DOHH2 (cell line): Measurements from ENCODE around the gene CCBE1.

Experiments used
- H3F3A ChIP-seq: fragments of 200-600 bp; sonication (generic), shearing (Covaris generic); 2 replicates; pipeline ENCODE4 v1.6.0; 2016; ENCODE audit warnings: antibody characterized with exemption, mild to moderate bottlenecking; ENCODE audit not compliant: control insufficient read depth, insufficient read depth
- H3K27ac ChIP-seq: fragments of 200-600 bp; sonication (generic); 2 replicates; pipeline ENCODE4 v1.5.1; 2014; ENCODE audit warnings: low read depth, mild to moderate bottlenecking, low read length, moderate library complexity
- H3K27me3 ChIP-seq: fragments of 200-600 bp; sonication (generic); 2 replicates; pipeline ENCODE4 v1.6.1; 2014; ENCODE audit warnings: mild to moderate bottlenecking, low read length, mixed read lengths; ENCODE audit not compliant: control insufficient read depth
- H3K36me3 ChIP-seq: fragments of 200-600 bp; sonication (generic); 2 replicates; pipeline ENCODE4 v1.6.1; 2014; ENCODE audit warnings: mild to moderate bottlenecking, low read length, moderate library complexity, mixed read lengths; ENCODE audit not compliant: control insufficient read depth
- H3K4me1 ChIP-seq: fragments of 200-600 bp; sonication (generic); 2 replicates; pipeline ENCODE4 v1.6.1; 2014; ENCODE audit warnings: mild to moderate bottlenecking, low read length, mixed read lengths; ENCODE audit not compliant: control insufficient read depth
- H3K4me2 ChIP-seq: fragments of 200-600 bp; sonication (generic); 2 replicates; pipeline ENCODE4 v1.6.0; 2014; ENCODE audit warnings: mild to moderate bottlenecking, low read length, moderate library complexity
- H3K4me3 ChIP-seq: fragments of 200-600 bp; sonication (generic); 2 replicates; pipeline ENCODE4 v1.5.1; 2014; ENCODE audit warnings: mild to moderate bottlenecking, low read length, mixed read lengths
- H3K79me2 ChIP-seq: fragments of 200-600 bp; sonication (generic); 2 replicates; pipeline ENCODE4 v1.6.1; 2014; ENCODE audit warnings: mild to moderate bottlenecking, low read length, mixed read lengths; ENCODE audit not compliant: control insufficient read depth
- H3K9me2 ChIP-seq: fragments of 200-600 bp; sonication (generic); replicated peaks from 2 replicates; pipeline ENCODE4 v1.6.1; 2014; ENCODE audit warnings: mild to moderate bottlenecking, low read length, mixed read lengths; ENCODE audit not compliant: control insufficient read depth
- H3K9me3 ChIP-seq: fragments of 200-600 bp; sonication (generic); 2 replicates; pipeline ENCODE4 v1.6.1; 2014; ENCODE audit warnings: antibody characterized with exemption, low read length, mixed read lengths; ENCODE audit not compliant: control insufficient read depth, insufficient read depth
- H4K20me1 ChIP-seq: fragments of 200-600 bp; sonication (generic); 2 replicates; pipeline ENCODE4 v1.6.0; 2014; ENCODE audit warnings: low read depth, mild to moderate bottlenecking, antibody characterized with exemption, low read length, moderate library complexity; ENCODE audit not compliant: control insufficient read depth, insufficient read depth
- EZH2phosphoT487 ChIP-seq: fragments of 200-600 bp; sonication (generic); IDR thresholded peaks from 2 replicates; pipeline ENCODE4 v1.6.1; 2017; ENCODE audit warnings: borderline replicate concordance, mild to moderate bottlenecking, antibody characterized with exemption, low read length, moderate library complexity, mixed read lengths
- TF ChIP-seq, protein P1 (sequence below): fragments of 200-600 bp; sonication (generic); IDR thresholded peaks from one replicate; pipeline ENCODE4 v1.5.1; 2014; ENCODE audit warnings: antibody characterized with exemption, mild to moderate bottlenecking, low read depth, low read length; ENCODE audit not compliant: poor library complexity, severe bottlenecking

The CCBE1 gene

DNA sequence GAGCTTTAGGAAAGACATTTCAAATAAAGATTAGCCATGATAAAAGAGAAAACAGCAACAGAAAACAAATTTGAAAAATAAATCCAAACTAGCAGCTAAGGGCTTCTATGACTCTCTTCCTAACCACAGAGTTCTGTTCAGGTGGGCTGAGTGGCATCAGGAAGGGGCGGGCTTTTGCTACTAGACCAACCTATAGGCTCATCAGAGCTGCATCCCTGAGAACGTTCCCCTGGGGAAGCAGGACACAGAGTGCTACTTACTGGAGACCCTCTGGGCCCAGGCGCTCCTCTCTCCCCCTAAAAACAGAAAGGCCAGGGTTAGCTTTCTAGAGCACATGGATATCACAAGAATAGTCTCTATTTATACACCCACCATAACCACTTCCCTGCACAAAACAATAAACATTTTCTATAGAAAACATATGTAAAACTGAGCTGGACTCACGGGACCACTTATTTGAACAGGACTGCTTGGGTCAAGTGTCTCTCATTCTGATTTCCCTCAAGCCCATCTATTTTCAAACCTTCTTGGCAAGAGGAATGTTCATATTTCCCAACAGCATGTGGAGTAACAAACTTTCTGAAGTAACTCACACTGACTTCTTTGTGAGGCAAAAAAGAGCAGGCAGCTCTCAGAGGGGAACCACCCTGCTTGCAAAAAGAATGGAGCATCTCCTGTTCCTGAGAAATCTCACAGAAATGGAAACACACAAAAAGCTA, 259.2 kb downstream of the CCBE1 start:
- H3K36me3 ChIP-seq, result no peaks in the 10 kb centered on the region
- no peaks in the 10 kb centered on the region for H3F3A ChIP-seq
- H3K27me3 ChIP-seq, result no peaks in the 10 kb centered on the region
- H3K9me2 ChIP-seq, result no peaks in the 10 kb centered on the region
- H3K4me1 ChIP-seq, result no peaks in the 10 kb centered on the region
- H3K9me3 ChIP-seq, result no peaks in the 10 kb centered on the region
- no peak overlapping the region for H3K4me2 ChIP-seq
- H3K79me2 ChIP-seq, result no peaks in the 10 kb centered on the region
- no peak overlapping the region for H3K27ac ChIP-seq
- no peak for TF ChIP-seq EZH2phosphoT487
- TF ChIP-seq, protein P1, sequence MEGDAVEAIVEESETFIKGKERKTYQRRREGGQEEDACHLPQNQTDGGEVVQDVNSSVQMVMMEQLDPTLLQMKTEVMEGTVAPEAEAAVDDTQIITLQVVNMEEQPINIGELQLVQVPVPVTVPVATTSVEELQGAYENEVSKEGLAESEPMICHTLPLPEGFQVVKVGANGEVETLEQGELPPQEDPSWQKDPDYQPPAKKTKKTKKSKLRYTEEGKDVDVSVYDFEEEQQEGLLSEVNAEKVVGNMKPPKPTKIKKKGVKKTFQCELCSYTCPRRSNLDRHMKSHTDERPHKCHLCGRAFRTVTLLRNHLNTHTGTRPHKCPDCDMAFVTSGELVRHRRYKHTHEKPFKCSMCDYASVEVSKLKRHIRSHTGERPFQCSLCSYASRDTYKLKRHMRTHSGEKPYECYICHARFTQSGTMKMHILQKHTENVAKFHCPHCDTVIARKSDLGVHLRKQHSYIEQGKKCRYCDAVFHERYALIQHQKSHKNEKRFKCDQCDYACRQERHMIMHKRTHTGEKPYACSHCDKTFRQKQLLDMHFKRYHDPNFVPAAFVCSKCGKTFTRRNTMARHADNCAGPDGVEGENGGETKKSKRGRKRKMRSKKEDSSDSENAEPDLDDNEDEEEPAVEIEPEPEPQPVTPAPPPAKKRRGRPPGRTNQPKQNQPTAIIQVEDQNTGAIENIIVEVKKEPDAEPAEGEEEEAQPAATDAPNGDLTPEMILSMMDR, result no peak
- no peak overlapping the region for H3K4me3 ChIP-seq
- no peaks in the 10 kb centered on the region for H4K20me1 ChIP-seq

- H3F3A ChIP-seq, result no peaks in the 10 kb centered on the region
- H3K9me3 ChIP-seq, result no peaks in the 10 kb centered on the region
- no peak overlapping the region for H3K27ac ChIP-seq
- H3K79me2 ChIP-seq, result no peaks in the 10 kb centered on the region
- H3K4me1 ChIP-seq, result no peaks in the 10 kb centered on the region
- H3K27me3 ChIP-seq, result no peaks in the 10 kb centered on the region
- TF ChIP-seq, protein P1, result no peak
- no peak for TF ChIP-seq EZH2phosphoT487
- no peak overlapping the region for H3K4me3 ChIP-seq
- no peak overlapping the region for H3K4me2 ChIP-seq
- no peaks in the 10 kb centered on the region for H3K36me3 ChIP-seq
- H3K9me2 ChIP-seq, result no peaks in the 10 kb centered on the region
- H4K20me1 ChIP-seq, result no peaks in the 10 kb centered on the region
Observed at GRCh38 chr18:59432803-59433597, 264.2 kb downstream of the CCBE1 start.

DNA sequence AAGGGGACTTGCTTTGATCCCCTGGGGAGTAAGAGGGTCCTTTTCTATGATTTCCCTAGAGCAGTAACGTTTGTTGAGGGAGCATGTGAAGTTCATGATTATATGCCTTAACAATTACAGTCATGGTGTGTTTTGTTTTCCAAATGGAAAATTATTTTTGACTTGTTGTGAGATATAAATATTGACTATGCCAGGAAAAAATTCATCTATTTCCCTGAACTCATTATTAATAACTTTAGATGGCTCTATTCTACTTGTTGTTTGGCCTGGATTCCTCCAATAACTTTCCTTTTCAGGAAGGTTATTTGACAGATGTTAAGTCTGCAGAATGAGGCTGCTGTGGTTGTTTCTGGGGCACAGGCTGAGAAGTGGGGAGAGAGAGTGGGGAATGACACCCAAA, 266.1 kb downstream of the CCBE1 start:
- no peaks in the 10 kb centered on the region for H4K20me1 ChIP-seq
- TF ChIP-seq EZH2phosphoT487, result no peak
- TF ChIP-seq, protein P1, result no peak
- no peaks in the 10 kb centered on the region for H3K36me3 ChIP-seq
- no peaks in the 10 kb centered on the region for H3K9me2 ChIP-seq
- H3K4me1 ChIP-seq, result no peaks in the 10 kb centered on the region
- no peak overlapping the region for H3K4me3 ChIP-seq
- H3F3A ChIP-seq, result no peaks in the 10 kb centered on the region
- H3K4me2 ChIP-seq, result no peak overlapping the region
- no peaks in the 10 kb centered on the region for H3K9me3 ChIP-seq
- H3K27me3 ChIP-seq, result no peaks in the 10 kb centered on the region
- H3K27ac ChIP-seq, result no peak overlapping the region
- H3K79me2 ChIP-seq, result no peaks in the 10 kb centered on the region
